ENCODE measurements around the gene PAX8.

The PAX8 gene

GRCh38 chr2:113207021-113207420 is 71.7 kb downstream of the PAX8 start:
- H3K9me3 ChIP-seq (ENCODE audit: insufficient read depth, low read depth, low read length): no peaks in the 10 kb centered on the region
- no peak overlapping the region for H3K4me2 ChIP-seq (ENCODE audit: low read depth, low read length, poor library complexity, severe bottlenecking)
- H3K4me1 ChIP-seq (ENCODE audit: insufficient read depth, low read length, poor library complexity, severe bottlenecking): no peaks in the 10 kb centered on the region
- peaks cover 5% of the 10 kb centered on the region; the same call in 1 of the 2 replicates for H3K36me3 ChIP-seq (ENCODE audit: insufficient read depth, low read length)
- H3F3A ChIP-seq (ENCODE audit: low read depth): no peaks in the 10 kb centered on the region
- no peak overlapping the region for H3K9ac ChIP-seq (ENCODE audit: low read depth, low read length, poor library complexity, severe bottlenecking)
- H3K79me2 ChIP-seq (ENCODE audit: insufficient read depth, low read length): no peaks in the 10 kb centered on the region
- H3K4me3 ChIP-seq (ENCODE audit: low read length, poor library complexity, severe bottlenecking): no peak overlapping the region
- H2AFZ ChIP-seq (ENCODE audit: low read length): no peak overlapping the region
- H3K9me2 ChIP-seq (replicated peaks; ENCODE audit: low read depth, low read length): no peaks in the 10 kb centered on the region
- no peaks in the 10 kb centered on the region for H3K27me3 ChIP-seq (ENCODE audit: insufficient read depth, low read length, poor library complexity, severe bottlenecking)
- no peaks in the 10 kb centered on the region for H4K20me1 ChIP-seq (ENCODE audit: insufficient read depth, low read length, poor library complexity, severe bottlenecking)
- TF ChIP-seq CTCF (conservative IDR thresholded peaks at IDR 0.05; ENCODE audit: low read length) (no peak), EZH2phosphoT487 (IDR thresholded peaks at IDR 0.05; ENCODE audit: borderline replicate concordance) (no peak)

GRCh38 chr2:113206251-113206650 is 72.5 kb downstream of the PAX8 start:
- no peak overlapping the region for H2AFZ ChIP-seq (ENCODE audit: low read length)
- no peak overlapping the region for H3K4me2 ChIP-seq (ENCODE audit: low read depth, low read length, poor library complexity, severe bottlenecking)
- no peaks in the 10 kb centered on the region for H3K4me1 ChIP-seq (ENCODE audit: insufficient read depth, low read length, poor library complexity, severe bottlenecking)
- no peaks in the 10 kb centered on the region for H4K20me1 ChIP-seq (ENCODE audit: insufficient read depth, low read length, poor library complexity, severe bottlenecking)
- peaks cover 13% of the 10 kb centered on the region; the same call in 1 of the 2 replicates for H3K36me3 ChIP-seq (ENCODE audit: insufficient read depth, low read length)
- no peak overlapping the region for H3K9ac ChIP-seq (ENCODE audit: low read depth, low read length, poor library complexity, severe bottlenecking)
- TF ChIP-seq EZH2phosphoT487 (IDR thresholded peaks at IDR 0.05; ENCODE audit: borderline replicate concordance) (no peak), CTCF (conservative IDR thresholded peaks at IDR 0.05; ENCODE audit: low read length) (no peak)
- H3K9me3 ChIP-seq (ENCODE audit: insufficient read depth, low read depth, low read length): no peaks in the 10 kb centered on the region
- H3K79me2 ChIP-seq (ENCODE audit: insufficient read depth, low read length): no peaks in the 10 kb centered on the region
- H3K27me3 ChIP-seq (ENCODE audit: insufficient read depth, low read length, poor library complexity, severe bottlenecking): no peaks in the 10 kb centered on the region
- H3K9me2 ChIP-seq (replicated peaks; ENCODE audit: low read depth, low read length): no peaks in the 10 kb centered on the region
- H3K4me3 ChIP-seq (ENCODE audit: low read length, poor library complexity, severe bottlenecking): no peak overlapping the region
- no peaks in the 10 kb centered on the region for H3F3A ChIP-seq (ENCODE audit: low read depth)

GRCh38 chr2:113203901-113204519 is 74.7 kb downstream of the PAX8 start:
- Histone ChIP-seq H2AFZ (ENCODE audit: low read length) (no peak overlapping the region), H4K20me1 (ENCODE audit: insufficient read depth, low read length, poor library complexity, severe bottlenecking) (no peaks in the 10 kb centered on the region), H3K79me2 (ENCODE audit: insufficient read depth, low read length) (no peaks in the 10 kb centered on the region), H3K4me1 (ENCODE audit: insufficient read depth, low read length, poor library complexity, severe bottlenecking) (no peaks in the 10 kb centered on the region), H3K4me2 (ENCODE audit: low read depth, low read length, poor library complexity, severe bottlenecking) (no peak overlapping the region), H3K9me3 (ENCODE audit: insufficient read depth, low read depth, low read length) (no peaks in the 10 kb centered on the region), H3F3A (ENCODE audit: low read depth) (no peaks in the 10 kb centered on the region), H3K9me2 (replicated peaks; ENCODE audit: low read depth, low read length) (no peaks in the 10 kb centered on the region), H3K36me3 (ENCODE audit: insufficient read depth, low read length) (peaks cover 35% of the 10 kb centered on the region; the same call in 1 of the 2 replicates), H3K4me3 (ENCODE audit: low read length, poor library complexity, severe bottlenecking) (no peak overlapping the region), H3K9ac (ENCODE audit: low read depth, low read length, poor library complexity, severe bottlenecking) (no peak overlapping the region), H3K27me3 (ENCODE audit: insufficient read depth, low read length, poor library complexity, severe bottlenecking) (no peaks in the 10 kb centered on the region)
- TF ChIP-seq EZH2phosphoT487 (IDR thresholded peaks at IDR 0.05; ENCODE audit: borderline replicate concordance): no peak
- peak; percentile 89 for TF ChIP-seq CTCF (conservative IDR thresholded peaks at IDR 0.05; ENCODE audit: low read length)
